ENCODE data around the gene POLR1H. TPM values are rescaled to one million over a fixed set of nuclear protein-coding genes. Genes with fewer than 3 reads are reported as not detected.
A peak's percentile ranks its signal among the peaks of the same experiment; 100 is the strongest.

POLR1H gene
- total RNA-seq, 1 donor from 2014 or later: 20.3 TPM

- intact Hi-C loops (cut with DNase I): no loop called here
- no peak for TF ChIP-seq CTCF (IDR thresholded peaks at IDR 0.05)
- no peak for DNase-seq
- peaks cover 27% of the 10 kb centered on the region for H3K27me3 ChIP-seq
- H3K9me3 ChIP-seq: no peaks in the 10 kb centered on the region
- peak within 1 kb of the TSS; percentile 55 for H3K4me3 ChIP-seq
- peak within 1 kb of the TSS; percentile 42 for H3K27ac ChIP-seq
- peaks cover 6% of the 10 kb centered on the region for H3K4me1 ChIP-seq
- H3K36me3 ChIP-seq: no peaks in the 10 kb centered on the region
- peak; percentile 7 for ATAC-seq
Observed at GRCh38 chr6:30075094-30075789, 14.2 kb downstream of the POLR1H start, which contains the start of gene RNF39. TSS of gene RNF39 (minus strand) at chr6:30075769. CDS start at chr6:30075585, 184 bp downstream.

GRCh38 chr6:30075790-30076732 is 15.0 kb downstream of the POLR1H start:
- no peaks in the 10 kb centered on the region for H3K36me3 ChIP-seq
- peak overlapping the region; percentile 42 for H3K27ac ChIP-seq
- ATAC-seq (peak; percentile 85), DNase-seq (peak; percentile 81)
- H3K4me1 ChIP-seq: peaks cover 6% of the 10 kb centered on the region
- H3K9me3 ChIP-seq: no peaks in the 10 kb centered on the region
- peaks cover 27% of the 10 kb centered on the region for H3K27me3 ChIP-seq
- intact Hi-C loops (cut with DNase I): no loop called here
- TF ChIP-seq CTCF (IDR thresholded peaks at IDR 0.05): peak; percentile 41
- H3K4me3 ChIP-seq: peak overlapping the region; percentile 55

- intact Hi-C loops (cut with DNase I): no loop called here
- TF ChIP-seq CTCF (IDR thresholded peaks at IDR 0.05): no peak
- Histone ChIP-seq H3K4me3 (no peak overlapping the region), H3K27ac (no peak overlapping the region), H3K36me3 (no peaks in the 10 kb centered on the region), H3K9me3 (no peaks in the 10 kb centered on the region), H3K4me1 (peaks cover 6% of the 10 kb centered on the region), H3K27me3 (peaks cover 23% of the 10 kb centered on the region)
- ATAC-seq (no peak), DNase-seq (no peak)
Observed at GRCh38 chr6:30077218-30077617, 16.2 kb downstream of the POLR1H start.

- no peak for DNase-seq
- H3K4me3 ChIP-seq: no peak overlapping the region
- H3K9me3 ChIP-seq: no peaks in the 10 kb centered on the region
- TF ChIP-seq CTCF (IDR thresholded peaks at IDR 0.05): no peak
- H3K27ac ChIP-seq: no peak overlapping the region
- ATAC-seq: no peak
- no peaks in the 10 kb centered on the region for H3K36me3 ChIP-seq
- intact Hi-C loops (cut with DNase I): no loop called here
- peaks cover 5% of the 10 kb centered on the region for H3K4me1 ChIP-seq
- peaks cover 25% of the 10 kb centered on the region for H3K27me3 ChIP-seq
Observed at GRCh38 chr6:30087876-30088275, 26.8 kb downstream of the POLR1H start.

- no peak overlapping the region for H3K4me3 ChIP-seq
- peak; percentile 83 for DNase-seq
- intact Hi-C loops (cut with DNase I): no loop called here
- peak overlapping the region; percentile 45 for H3K27ac ChIP-seq
- H3K9me3 ChIP-seq: no peaks in the 10 kb centered on the region
- peak; percentile 90 for ATAC-seq
- TF ChIP-seq CTCF (IDR thresholded peaks at IDR 0.05): no peak
- peaks cover 23% of the 10 kb centered on the region for H3K27me3 ChIP-seq
- H3K36me3 ChIP-seq: no peaks in the 10 kb centered on the region
- peaks cover 5% of the 10 kb centered on the region for H3K4me1 ChIP-seq
Observed at GRCh38 chr6:30091577-30092381, 30.7 kb downstream of the POLR1H start.
